Calu3 (cell line): Measurements from ENCODE around the gene TEKT3. TPM values are rescaled to one million over a fixed set of nuclear protein-coding genes. Genes with fewer than 3 reads are reported as not detected.

Experiments
- BruUV-seq: library from RNA; stranded (reverse); fragments of 400-500 nt; replicated peaks from 2 replicates; lab custom pipeline; 2021; lab: Mats Ljungman, UMichigan
- CTCF ChIA-PET: fragments of 300-600 bp; sonication (Branson Sonifier 250); formaldehyde crosslinking; loops from one replicate; lab custom pipeline; 2022; ENCODE audit warnings: antibody characterized with exemption; lab: Charles Lee
- DNase-seq: peaks from one replicate; pipeline ENCODE4 v3.0.0; 2022
- H3K27ac Mint-ChIP-seq: one replicate; pipeline ENCODE4 v1.8.0; 2022; ENCODE audit warnings: mixed read lengths; ENCODE audit not compliant: unreplicated experiment
- H3K27me3 Mint-ChIP-seq: one replicate; pipeline ENCODE4 v1.8.0; 2022; ENCODE audit warnings: mixed read lengths; ENCODE audit not compliant: unreplicated experiment
- H3K36me3 Mint-ChIP-seq: one replicate; pipeline ENCODE4 v1.8.0; 2022; ENCODE audit warnings: mild to moderate bottlenecking, moderate library complexity, mixed read lengths; ENCODE audit not compliant: insufficient read depth, unreplicated experiment
- H3K4me1 Mint-ChIP-seq: one replicate; pipeline ENCODE4 v1.8.0; 2022; ENCODE audit warnings: mild to moderate bottlenecking, low read depth, mixed read lengths; ENCODE audit not compliant: unreplicated experiment
- H3K4me3 Mint-ChIP-seq: one replicate; pipeline ENCODE4 v1.8.0; 2022; ENCODE audit warnings: mild to moderate bottlenecking, low read depth, moderate library complexity, mixed read lengths; ENCODE audit not compliant: unreplicated experiment
- H3K9me3 Mint-ChIP-seq: one replicate; pipeline ENCODE4 v1.8.0; 2022; ENCODE audit warnings: low read depth, mixed read lengths; ENCODE audit not compliant: unreplicated experiment
- intact Hi-C: fragments of 100-400 bp; cut with micrococcal nuclease; formaldehyde crosslinking; loops from one replicate; pipeline ENCODE4 v1.10.0; 2022; ENCODE audit not compliant: unreplicated experiment
- total RNA-seq: library from RNA; stranded (reverse); gene quantifications from 2 replicates; pipeline ENCODE4 v1.2.3, GENCODE V29; 2022
- TF ChIP-seq, protein P1 (sequence below): fragments of 200-600 bp; IDR thresholded peaks from one replicate; pipeline ENCODE4 v1.8.0; 2022; ENCODE audit warnings: antibody characterized with exemption; ENCODE audit not compliant: unreplicated experiment

The TEKT3 gene
- total RNA-seq, 1 experiment from 2014 or later = not detected

DNA sequence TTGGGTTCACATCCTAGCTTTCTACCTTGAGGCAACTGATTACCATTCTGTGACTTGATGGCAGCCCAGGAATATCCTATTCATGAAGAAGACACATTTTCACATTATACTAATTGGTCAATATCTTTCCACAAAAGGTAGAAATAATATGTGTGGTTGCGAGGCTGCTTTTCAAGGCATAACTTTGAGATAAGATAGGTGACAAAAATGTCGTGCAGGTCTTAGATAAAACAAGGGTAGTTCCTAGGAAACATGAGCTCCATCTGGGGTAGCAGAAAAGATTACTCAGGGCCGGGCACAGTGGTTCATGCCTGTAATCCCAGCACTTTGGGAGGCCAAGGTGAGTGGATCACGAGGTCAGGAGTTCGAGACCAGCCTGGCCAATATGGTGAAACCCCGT lies 22.3 kb upstream of the TEKT3 start:
- H3K9me3 Mint-ChIP-seq = no peaks in the 10 kb centered on the region
- no peaks in the 10 kb centered on the region for H3K4me1 Mint-ChIP-seq
- intact Hi-C loops = no loop called here
- H3K27ac Mint-ChIP-seq = no peak overlapping the region
- H3K4me3 Mint-ChIP-seq = no peak overlapping the region
- CTCF ChIA-PET = no interaction called here
- no peaks in the 10 kb centered on the region for H3K27me3 Mint-ChIP-seq
- H3K36me3 Mint-ChIP-seq = no peaks in the 10 kb centered on the region
- no peak for DNase-seq
- BruUV-seq = no TSS peak
- TF ChIP-seq, protein P1, sequence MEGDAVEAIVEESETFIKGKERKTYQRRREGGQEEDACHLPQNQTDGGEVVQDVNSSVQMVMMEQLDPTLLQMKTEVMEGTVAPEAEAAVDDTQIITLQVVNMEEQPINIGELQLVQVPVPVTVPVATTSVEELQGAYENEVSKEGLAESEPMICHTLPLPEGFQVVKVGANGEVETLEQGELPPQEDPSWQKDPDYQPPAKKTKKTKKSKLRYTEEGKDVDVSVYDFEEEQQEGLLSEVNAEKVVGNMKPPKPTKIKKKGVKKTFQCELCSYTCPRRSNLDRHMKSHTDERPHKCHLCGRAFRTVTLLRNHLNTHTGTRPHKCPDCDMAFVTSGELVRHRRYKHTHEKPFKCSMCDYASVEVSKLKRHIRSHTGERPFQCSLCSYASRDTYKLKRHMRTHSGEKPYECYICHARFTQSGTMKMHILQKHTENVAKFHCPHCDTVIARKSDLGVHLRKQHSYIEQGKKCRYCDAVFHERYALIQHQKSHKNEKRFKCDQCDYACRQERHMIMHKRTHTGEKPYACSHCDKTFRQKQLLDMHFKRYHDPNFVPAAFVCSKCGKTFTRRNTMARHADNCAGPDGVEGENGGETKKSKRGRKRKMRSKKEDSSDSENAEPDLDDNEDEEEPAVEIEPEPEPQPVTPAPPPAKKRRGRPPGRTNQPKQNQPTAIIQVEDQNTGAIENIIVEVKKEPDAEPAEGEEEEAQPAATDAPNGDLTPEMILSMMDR = no peak

DNA sequence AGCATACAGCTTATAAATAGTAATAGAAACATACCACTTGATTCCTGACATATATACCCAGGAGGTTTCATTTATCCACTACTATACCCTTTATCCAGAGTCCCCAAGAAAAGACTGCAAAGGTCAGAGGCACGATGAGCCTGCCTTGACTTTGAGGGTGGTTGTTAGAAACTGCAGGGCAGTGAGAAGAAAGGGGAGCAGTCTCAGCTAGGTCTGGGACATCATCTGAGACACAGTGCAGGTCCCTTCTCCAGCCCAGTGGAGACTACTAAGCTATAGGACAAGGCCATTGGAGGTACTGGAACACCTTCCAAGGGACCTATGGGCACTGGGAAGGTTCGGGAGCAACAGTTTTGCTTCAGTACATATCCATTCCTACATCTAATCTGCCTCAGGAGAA lies 20.2 kb upstream of the TEKT3 start:
- no peaks in the 10 kb centered on the region for H3K27me3 Mint-ChIP-seq
- H3K27ac Mint-ChIP-seq = no peak overlapping the region
- TF ChIP-seq, protein P1 = no peak
- H3K4me1 Mint-ChIP-seq = no peaks in the 10 kb centered on the region
- no peak overlapping the region for H3K4me3 Mint-ChIP-seq
- no peaks in the 10 kb centered on the region for H3K36me3 Mint-ChIP-seq
- BruUV-seq = no TSS peak
- intact Hi-C loops = no loop called here
- no peak for DNase-seq
- no peaks in the 10 kb centered on the region for H3K9me3 Mint-ChIP-seq
- CTCF ChIA-PET = no interaction called here

DNA sequence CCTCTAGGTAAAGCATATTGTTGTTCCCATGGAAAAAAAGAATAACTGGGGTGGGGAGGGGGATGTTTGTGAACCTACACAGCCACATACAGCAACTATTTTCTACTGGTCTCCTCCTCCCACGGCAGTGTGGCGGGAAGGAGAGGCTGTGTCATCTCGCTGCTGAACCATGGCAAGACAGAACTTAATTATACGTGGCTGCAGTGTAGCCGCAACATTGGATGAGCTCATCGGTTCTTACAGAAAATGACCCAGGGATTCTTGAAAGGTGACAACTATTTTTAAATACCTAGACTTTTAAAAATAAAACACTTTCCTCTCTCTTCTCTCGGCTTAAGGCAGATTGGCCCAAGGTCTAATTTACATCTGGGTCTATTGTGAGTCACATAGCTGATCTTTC lies 19.8 kb upstream of the TEKT3 start:
- no peaks in the 10 kb centered on the region for H3K4me1 Mint-ChIP-seq
- CTCF ChIA-PET = interaction anchor here (0.6 kb wide), 1 partner anchor 469 kb away, joined by 3 read pairs; no protein-coding TSS in a partner anchor
- H3K27me3 Mint-ChIP-seq = no peaks in the 10 kb centered on the region
- intact Hi-C loops = no loop called here
- H3K27ac Mint-ChIP-seq = no peak overlapping the region
- TF ChIP-seq, protein P1 = no peak
- no peak for DNase-seq
- no peaks in the 10 kb centered on the region for H3K36me3 Mint-ChIP-seq
- H3K4me3 Mint-ChIP-seq = no peak overlapping the region
- no peaks in the 10 kb centered on the region for H3K9me3 Mint-ChIP-seq
- BruUV-seq = no TSS peak

DNA sequence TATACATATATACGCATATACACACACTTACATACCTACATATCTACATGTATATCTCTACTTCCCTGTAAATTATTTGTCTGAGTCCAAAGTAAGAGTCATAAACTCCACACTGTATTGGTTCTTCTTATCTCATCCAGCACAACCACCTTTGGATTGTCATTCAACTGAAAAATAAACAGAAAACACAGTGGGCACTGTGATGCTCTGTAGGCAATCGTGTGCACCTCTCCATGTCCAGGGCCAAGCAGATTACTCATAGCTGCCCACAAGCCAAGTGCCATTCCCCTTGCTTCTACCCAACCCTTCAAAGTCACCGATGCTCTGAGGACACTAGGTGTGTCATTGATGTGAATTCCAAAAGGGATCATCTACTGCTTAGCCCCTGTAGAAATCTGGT lies 12.9 kb upstream of the TEKT3 start:
- TF ChIP-seq, protein P1 = no peak
- H3K36me3 Mint-ChIP-seq = no peaks in the 10 kb centered on the region
- CTCF ChIA-PET = no interaction called here
- H3K27ac Mint-ChIP-seq = no peak overlapping the region
- H3K9me3 Mint-ChIP-seq = no peaks in the 10 kb centered on the region
- no peaks in the 10 kb centered on the region for H3K4me1 Mint-ChIP-seq
- no peak for DNase-seq
- H3K27me3 Mint-ChIP-seq = peaks cover 6% of the 10 kb centered on the region
- H3K4me3 Mint-ChIP-seq = no peak overlapping the region
- BruUV-seq = no TSS peak
- intact Hi-C loops = no loop called here
